RWPE2 (cell line): ENCODE data around the gene GPER1.

ENCODE experiments used
- ATAC-seq: fragments of 200-7000 bp; cut with Tn5 transposase; 3 replicates; pipeline ENCODE4 v1.9.1; 2021; ENCODE audit warnings: low read depth
- DNase-seq: peaks from one replicate; pipeline ENCODE4 v3.0.0-alpha.2; 2020; ENCODE audit warnings: low spot score
- H3K27ac ChIP-seq: fragments of 450-650 bp; 2 replicates; pipeline ENCODE4 v1.5.1; 2017; ENCODE audit warnings: mild to moderate bottlenecking; ENCODE audit not compliant: poor library complexity, severe bottlenecking
- H3K27me3 ChIP-seq: fragments of 250-450 bp; sonication (Bioruptor Pico); 2 replicates; pipeline ENCODE4 v1.5.1; 2021; ENCODE audit warnings: mild to moderate bottlenecking, moderate library complexity; ENCODE audit not compliant: insufficient read depth, poor library complexity, severe bottlenecking
- H3K36me3 ChIP-seq: fragments of 250-450 bp; sonication (Bioruptor Pico); 2 replicates; pipeline ENCODE4 v1.5.1; 2020; ENCODE audit warnings: low read depth, mild to moderate bottlenecking, moderate library complexity
- H3K4me1 ChIP-seq: fragments of 250-450 bp; sonication (Bioruptor Pico); 2 replicates; pipeline ENCODE4 v1.5.1; 2021; ENCODE audit warnings: mild to moderate bottlenecking, moderate library complexity; ENCODE audit not compliant: insufficient read depth, poor library complexity, severe bottlenecking
- H3K4me3 ChIP-seq: fragments of 250-450 bp; sonication (Bioruptor Pico); 2 replicates; pipeline ENCODE4 v1.5.1; 2021; ENCODE audit warnings: mild to moderate bottlenecking, moderate library complexity; ENCODE audit not compliant: severe bottlenecking
- H3K9me3 ChIP-seq: fragments of 250-450 bp; sonication (Bioruptor Pico); 2 replicates; pipeline ENCODE4 v1.5.1; 2021; ENCODE audit warnings: mild to moderate bottlenecking, moderate library complexity; ENCODE audit not compliant: severe bottlenecking
- CTCF ChIP-seq: fragments of 450-650 bp; IDR thresholded peaks from one replicate; pipeline ENCODE4 v1.5.1; 2017; ENCODE audit warnings: mild to moderate bottlenecking, moderate library complexity; ENCODE audit not compliant: poor library complexity, severe bottlenecking

GPER1 gene

GRCh38 chr7:1098243-1099153 is 10.6 kb downstream of the GPER1 start:
- no peak for ATAC-seq
- Histone ChIP-seq H3K36me3 (no peaks in the 10 kb centered on the region), H3K9me3 (no peaks in the 10 kb centered on the region), H3K27me3 (no peaks in the 10 kb centered on the region), H3K27ac (no peak overlapping the region), H3K4me1 (no peaks in the 10 kb centered on the region), H3K4me3 (no peak overlapping the region)
- no peak for DNase-seq
- TF ChIP-seq CTCF, result no peak

GRCh38 chr7:1099154-1099542 is 11.2 kb downstream of the GPER1 start:
- Histone ChIP-seq H3K27me3 (no peaks in the 10 kb centered on the region), H3K9me3 (no peaks in the 10 kb centered on the region), H3K27ac (no peak overlapping the region), H3K4me3 (no peak overlapping the region), H3K4me1 (no peaks in the 10 kb centered on the region), H3K36me3 (no peaks in the 10 kb centered on the region)
- no peak for TF ChIP-seq CTCF
- ATAC-seq (no peak), DNase-seq (no peak)

- ATAC-seq (no peak), DNase-seq (no peak)
- TF ChIP-seq CTCF, result no peak
- H3K9me3 ChIP-seq, result no peaks in the 10 kb centered on the region
- no peaks in the 10 kb centered on the region for H3K27me3 ChIP-seq
- H3K4me3 ChIP-seq, result no peak overlapping the region
- no peaks in the 10 kb centered on the region for H3K36me3 ChIP-seq
- H3K4me1 ChIP-seq, result no peaks in the 10 kb centered on the region
- H3K27ac ChIP-seq, result no peak overlapping the region
Observed at GRCh38 chr7:1099637-1100036, 11.7 kb downstream of the GPER1 start.

- no peaks in the 10 kb centered on the region for H3K27me3 ChIP-seq
- H3K4me3 ChIP-seq, result no peak overlapping the region
- no peak for DNase-seq
- no peaks in the 10 kb centered on the region for H3K36me3 ChIP-seq
- H3K4me1 ChIP-seq, result no peaks in the 10 kb centered on the region
- no peak for ATAC-seq
- no peak overlapping the region for H3K27ac ChIP-seq
- H3K9me3 ChIP-seq, result no peaks in the 10 kb centered on the region
- no peak for TF ChIP-seq CTCF
Observed at GRCh38 chr7:1100386-1100785, 12.5 kb downstream of the GPER1 start.
